Mucosa of rectum (tissue), 2 donors: ENCODE data around the gene CHD8.
A peak's percentile ranks its signal among the peaks of the same experiment; 100 is the strongest.
"Not testable (repeated sequence)": the region's sequence is repeated elsewhere in the genome, so short reads cannot be mapped to it uniquely, and the experiment has no call there.

Experiments
- H3K27ac ChIP-seq, 2 donors: one replicate each; pipeline ENCODE4 v1.7.0; 2013; ENCODE audit warnings: inconsistent platforms in 2 of 2, low read depth in 2 of 2, low read length in 2 of 2
- H3K27me3 ChIP-seq, 2 donors: one replicate each; pipeline ENCODE4 v1.7.0; 2013; ENCODE audit warnings: low read length in 2 of 2; ENCODE audit not compliant: control insufficient read depth in 2 of 2, insufficient read depth in 2 of 2
- H3K36me3 ChIP-seq, 2 donors: one replicate each; pipeline ENCODE4 v1.7.0; 2013; ENCODE audit warnings: low read length in 2 of 2; ENCODE audit not compliant: control insufficient read depth in 2 of 2, insufficient read depth in 2 of 2
- H3K4me1 ChIP-seq, 2 donors: one replicate each; pipeline ENCODE4 v1.7.0; 2013; ENCODE audit warnings: low read length in 2 of 2, mild to moderate bottlenecking in 1 of 2; ENCODE audit not compliant: control insufficient read depth in 2 of 2, insufficient read depth in 2 of 2
- H3K4me3 ChIP-seq, 2 donors: one replicate each; pipeline ENCODE4 v1.7.0; 2013; ENCODE audit warnings: low read length in 2 of 2
- H3K9ac ChIP-seq, 2 donors: one replicate each; pipeline ENCODE4 v1.7.0; 2013; ENCODE audit warnings: low read length in 2 of 2, low read depth in 1 of 2, mild to moderate bottlenecking in 1 of 2
- H3K9me3 ChIP-seq, 2 donors: one replicate each; pipeline ENCODE4 v1.7.0; 2013; ENCODE audit warnings: low read length in 2 of 2; ENCODE audit not compliant: control insufficient read depth in 2 of 2
- donor health status: healthy.
- donor health status: Normal muscosa, but diverticular disease.

CHD8 gene

GRCh38 chr14:21476523-21476924, 20.6 kb upstream of the CHD8 start:
- Histone ChIP-seq H3K9ac (peak overlapping the region; percentile 76 to 82), H3K4me1 (peaks cover 12 to 13% of the 10 kb centered on the region in 2 donors), H3K4me3 (peak overlapping the region; percentile 98 to 100), H3K27me3 (no peaks in the 10 kb centered on the region), H3K9me3 (no peaks in the 10 kb centered on the region), H3K27ac (peak overlapping the region; percentile 88 to 90), H3K36me3 (peaks cover 0 to 16% of the 10 kb centered on the region in 2 donors)

GRCh38 chr14:21475767-21476522, 20.0 kb upstream of the CHD8 start:
- Histone ChIP-seq H3K27ac (peak overlapping the region; percentile 88 to 90), H3K36me3 (peaks cover 0 to 11% of the 10 kb centered on the region in 2 donors), H3K27me3 (no peaks in the 10 kb centered on the region), H3K4me3 (peak overlapping the region; percentile 98 to 100), H3K9ac (peak overlapping the region; percentile 76 to 82), H3K9me3 (no peaks in the 10 kb centered on the region), H3K4me1 (peaks cover 12 to 13% of the 10 kb centered on the region in 2 donors)

GRCh38 chr14:21467616-21468015, 11.7 kb upstream of the CHD8 start:
- H3K36me3 ChIP-seq: peaks cover 35 to 45% of the 10 kb centered on the region in 2 donors

GRCh38 chr14:21455592-21455911, 371 bp downstream of the CHD8 start:
- peak overlapping the region; percentile 86 to 92 for H3K27ac ChIP-seq
- peaks cover 3 to 7% of the 10 kb centered on the region in 2 donors for H3K36me3 ChIP-seq

More at GRCh38 chr14:21467616-21468015, 11.7 kb upstream of the CHD8 start:
- Histone ChIP-seq H3K4me3 (no peak overlapping the region), H3K9ac (no peak overlapping the region), H3K27me3 (no peaks in the 10 kb centered on the region), H3K4me1 (no peaks in the 10 kb centered on the region), H3K27ac (no peak overlapping the region), H3K9me3 (no peaks in the 10 kb centered on the region)

GRCh38 chr14:21454843-21455544, 929 bp downstream of the CHD8 start:
- peaks cover 2 to 5% of the 10 kb centered on the region in 2 donors for H3K36me3 ChIP-seq
- no peaks in the 10 kb centered on the region for H3K27me3 ChIP-seq
- peaks cover 10 to 12% of the 10 kb centered on the region in 2 donors for H3K4me1 ChIP-seq
- peak overlapping the region; percentile 80 to 85 for H3K9ac ChIP-seq
- peak overlapping the region; percentile 73 to 89 for H3K4me3 ChIP-seq
- peak overlapping the region in 1 of 2 donors; percentile 86 for H3K27ac ChIP-seq
- no peaks in the 10 kb centered on the region for H3K9me3 ChIP-seq

More at GRCh38 chr14:21455592-21455911, 371 bp downstream of the CHD8 start:
- Histone ChIP-seq H3K27me3 (no peaks in the 10 kb centered on the region), H3K9me3 (no peaks in the 10 kb centered on the region), H3K4me3 (peak overlapping the region; percentile 73 to 89), H3K9ac (peak overlapping the region; percentile 80 to 85), H3K4me1 (peaks cover 10 to 12% of the 10 kb centered on the region in 2 donors)

- Histone ChIP-seq H3K36me3 (no peaks in the 10 kb centered on the region), H3K4me3 (no peak overlapping the region), H3K27ac (no peak overlapping the region), H3K4me1 (peaks cover 6 to 8% of the 10 kb centered on the region in 2 donors), H3K9ac (no peak overlapping the region), H3K27me3 (no peaks in the 10 kb centered on the region), H3K9me3 (no peaks in the 10 kb centered on the region)
These were observed 6.1 kb downstream of the CHD8 start for GRCh38 chr14:21449899-21450216.

GRCh38 chr14:21442657-21443056, 13.3 kb downstream of the CHD8 start:
- H3K27ac ChIP-seq, H3K4me3 ChIP-seq, H3K4me1 ChIP-seq, H3K9ac ChIP-seq, H3K27me3 ChIP-seq, H3K36me3 ChIP-seq, H3K9me3 ChIP-seq: not testable (repeated sequence)

GRCh38 chr14:21440859-21441258, 15.1 kb downstream of the CHD8 start:
- H3K36me3 ChIP-seq: no peaks in the 10 kb centered on the region
- H3K27ac ChIP-seq: no peak overlapping the region
- no peaks in the 10 kb centered on the region for H3K9me3 ChIP-seq
- H3K27me3 ChIP-seq: no peaks in the 10 kb centered on the region
- peaks cover 11 to 12% of the 10 kb centered on the region in 2 donors for H3K4me1 ChIP-seq
- H3K4me3 ChIP-seq: no peak overlapping the region
- no peak overlapping the region for H3K9ac ChIP-seq

- H3K27ac ChIP-seq: peak overlapping the region; percentile 86 to 88
- no peaks in the 10 kb centered on the region for H3K27me3 ChIP-seq
- H3K36me3 ChIP-seq: no peaks in the 10 kb centered on the region
- no peaks in the 10 kb centered on the region for H3K9me3 ChIP-seq
- peak overlapping the region; percentile 97 to 100 for H3K4me3 ChIP-seq
- peaks cover 11 to 15% of the 10 kb centered on the region in 2 donors for H3K4me1 ChIP-seq
- H3K9ac ChIP-seq: peak overlapping the region; percentile 84 to 92
These were observed 18.6 kb downstream of the CHD8 start for GRCh38 chr14:21437063-21437901.
